Testis (tissue), 2 donors: ENCODE data around the gene EXOC4.
A peak's percentile ranks its signal among the peaks of the same experiment; 100 is the strongest.

Experiments
- CTCF ChIP-seq, 3 experiments: fragments of 450-650 bp in 2 of 3; fragments of 200-600 bp in 1 of 3; sonication (generic) in 1 of 3; IDR thresholded peaks; one replicate each; pipeline ENCODE4 v1.5.1; 2016 to 2019; ENCODE audit warnings: antibody characterized with exemption in 3 of 3, mild to moderate bottlenecking in 2 of 3, moderate library complexity in 1 of 3
- POLR2A ChIP-seq: fragments of 450-650 bp; IDR thresholded peaks from one replicate; pipeline ENCODE4 v1.6.1; 2017; ENCODE audit warnings: antibody characterized with exemption, mild to moderate bottlenecking, moderate library complexity

DNA sequence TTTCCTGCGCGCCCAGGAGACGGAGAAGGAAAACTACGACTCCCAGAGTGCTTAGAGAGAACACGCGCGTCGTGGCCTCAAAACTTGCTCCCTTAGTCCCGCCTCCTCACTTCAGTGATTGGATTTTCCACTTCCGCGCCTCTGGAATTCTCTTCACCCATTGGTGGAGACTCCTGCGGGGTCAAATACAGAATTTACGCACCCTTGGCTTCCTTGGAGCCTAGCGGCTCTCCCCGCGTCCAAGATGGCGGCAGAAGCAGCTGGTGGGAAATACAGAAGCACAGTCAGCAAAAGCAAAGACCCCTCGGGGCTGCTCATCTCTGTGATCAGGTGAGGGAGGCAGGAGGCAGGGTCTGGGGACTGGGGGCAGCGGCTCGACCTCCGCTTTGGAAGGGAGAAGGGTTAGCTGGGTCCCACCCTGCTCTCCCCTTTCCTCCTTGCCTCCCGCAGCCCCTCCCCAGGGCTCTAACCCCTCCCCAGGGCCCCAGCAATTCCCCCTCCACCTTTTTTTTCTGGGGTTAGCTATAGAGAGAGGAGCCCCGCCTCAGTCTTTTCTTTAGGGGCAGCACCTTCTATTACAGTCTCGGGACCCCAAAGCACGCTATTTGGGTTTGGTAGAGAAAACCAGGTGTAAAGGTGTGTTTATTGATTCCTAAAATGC lies at the start of gene EXOC4:
- TF ChIP-seq CTCF (IDR thresholded peaks at IDR 0.05): no peak
- TF ChIP-seq POLR2A: peak; percentile 46
